ENCODE data around the gene RNF148. TPM values are rescaled to one million over a fixed set of nuclear protein-coding genes. Genes with fewer than 3 reads are reported as not detected.
"Not testable (repeated sequence)": the region's sequence is repeated elsewhere in the genome, so short reads cannot be mapped to it uniquely, and the experiment has no call there.

Gene RNF148
- total and polyA plus RNA-seq, 7 experiments from 2014 or later = not detected

GRCh38 chr7:122681186-122681585, 21.5 kb downstream of the RNF148 start:
- H3K4me1 ChIP-seq (ENCODE audit: control insufficient read depth in 2 of 2, insufficient read depth in 2 of 2, low read length in 2 of 2); H3K4me3 ChIP-seq (ENCODE audit: low read length); H3K27ac Mint-ChIP-seq; intact Hi-C loops (cut with micrococcal nuclease); ATAC-seq; H3K27me3 ChIP-seq (ENCODE audit: control insufficient read depth in 2 of 2, insufficient read depth in 2 of 2, low read length in 2 of 2); H3K4me1 Mint-ChIP-seq; H3K27me3 Mint-ChIP-seq; H3K4me3 Mint-ChIP-seq; H3K36me3 ChIP-seq (ENCODE audit: control insufficient read depth in 2 of 3, insufficient read depth in 3 of 3, low read length in 3 of 3); H3K36me3 Mint-ChIP-seq; H3K27ac ChIP-seq (ENCODE audit: low read depth, low read length); POLR2A ChIA-PET; CTCF ChIA-PET; H3K9me3 ChIP-seq (ENCODE audit: control insufficient read depth in 2 of 3, low read length in 3 of 3); DNase-seq: not testable (repeated sequence)
- H3K9me3 Mint-ChIP-seq = peaks cover 0 to 21% (median 9%) of the 10 kb centered on the region in 11 donors

GRCh38 chr7:122679813-122680212, 22.9 kb downstream of the RNF148 start:
- Mint-ChIP-seq H3K4me3 (no peak overlapping the region), H3K27me3 (no peaks in the 10 kb centered on the region), H3K4me1 (no peaks in the 10 kb centered on the region), H3K27ac (no peak overlapping the region), H3K9me3 (peaks cover 0 to 18% (median 9%) of the 10 kb centered on the region in 11 donors), H3K36me3 (no peaks in the 10 kb centered on the region)
- Histone ChIP-seq H3K4me3 (ENCODE audit: low read length) (no peak overlapping the region), H3K27ac (ENCODE audit: low read depth, low read length) (no peak overlapping the region), H3K9me3 (ENCODE audit: control insufficient read depth in 2 of 3, low read length in 3 of 3) (no peaks in the 10 kb centered on the region), H3K27me3 (ENCODE audit: control insufficient read depth in 2 of 2, insufficient read depth in 2 of 2, low read length in 2 of 2) (no peaks in the 10 kb centered on the region), H3K4me1 (ENCODE audit: control insufficient read depth in 2 of 2, insufficient read depth in 2 of 2, low read length in 2 of 2) (no peaks in the 10 kb centered on the region), H3K36me3 (ENCODE audit: control insufficient read depth in 2 of 3, insufficient read depth in 3 of 3, low read length in 3 of 3) (no peaks in the 10 kb centered on the region)
- DNase-seq (no peak), ATAC-seq (no peak)
- CTCF ChIA-PET = no interaction called here
- POLR2A ChIA-PET = no interaction called here
- intact Hi-C loops (cut with micrococcal nuclease) = no loop called here

- DNase-seq; H3K4me3 ChIP-seq (ENCODE audit: low read length); H3K9me3 ChIP-seq (ENCODE audit: control insufficient read depth in 2 of 3, low read length in 3 of 3); H3K27me3 Mint-ChIP-seq; H3K27ac Mint-ChIP-seq; H3K27ac ChIP-seq (ENCODE audit: low read depth, low read length); H3K4me3 Mint-ChIP-seq; H3K36me3 Mint-ChIP-seq; H3K4me1 ChIP-seq (ENCODE audit: control insufficient read depth in 2 of 2, insufficient read depth in 2 of 2, low read length in 2 of 2); H3K27me3 ChIP-seq (ENCODE audit: control insufficient read depth in 2 of 2, insufficient read depth in 2 of 2, low read length in 2 of 2); H3K4me1 Mint-ChIP-seq; intact Hi-C loops (cut with micrococcal nuclease); POLR2A ChIA-PET; ATAC-seq; H3K36me3 ChIP-seq (ENCODE audit: control insufficient read depth in 2 of 3, insufficient read depth in 3 of 3, low read length in 3 of 3); CTCF ChIA-PET: not testable (repeated sequence)
- H3K9me3 Mint-ChIP-seq = peaks cover 0 to 18% (median 10%) of the 10 kb centered on the region in 11 donors
These were observed 23.4 kb downstream of the RNF148 start for GRCh38 chr7:122679269-122679709.

GRCh38 chr7:122677149-122677548, 25.6 kb downstream of the RNF148 start:
- H3K27me3 Mint-ChIP-seq = no peaks in the 10 kb centered on the region
- intact Hi-C loops (cut with micrococcal nuclease) = no loop called here
- Histone ChIP-seq H3K27ac (ENCODE audit: low read depth, low read length) (no peak overlapping the region), H3K4me1 (ENCODE audit: control insufficient read depth in 2 of 2, insufficient read depth in 2 of 2, low read length in 2 of 2) (no peaks in the 10 kb centered on the region), H3K9me3 (ENCODE audit: control insufficient read depth in 2 of 3, low read length in 3 of 3) (no peaks in the 10 kb centered on the region), H3K27me3 (ENCODE audit: control insufficient read depth in 2 of 2, insufficient read depth in 2 of 2, low read length in 2 of 2) (no peaks in the 10 kb centered on the region), H3K4me3 (ENCODE audit: low read length) (no peak overlapping the region), H3K36me3 (ENCODE audit: control insufficient read depth in 2 of 3, insufficient read depth in 3 of 3, low read length in 3 of 3) (no peaks in the 10 kb centered on the region)
- H3K4me3 Mint-ChIP-seq = no peak overlapping the region
- no peak for ATAC-seq
- H3K9me3 Mint-ChIP-seq = peaks cover 2 to 18% (median 6%) of the 10 kb centered on the region in 11 donors
- no peaks in the 10 kb centered on the region for H3K36me3 Mint-ChIP-seq
- no peaks in the 10 kb centered on the region for H3K4me1 Mint-ChIP-seq
- POLR2A ChIA-PET = no interaction called here
- no peak overlapping the region for H3K27ac Mint-ChIP-seq
- CTCF ChIA-PET = interaction anchor here (1.0 kb wide), 1 partner anchor 9 kb away, joined by 3 read pairs; no protein-coding TSS in a partner anchor
- DNase-seq = no peak

- H3K27me3 ChIP-seq (ENCODE audit: control insufficient read depth in 2 of 2, insufficient read depth in 2 of 2, low read length in 2 of 2) = no peaks in the 10 kb centered on the region
- peaks cover 2 to 18% (median 6%) of the 10 kb centered on the region in 11 donors for H3K9me3 Mint-ChIP-seq
- ChIA-PET CTCF (interaction anchor here (1.0 kb wide), 1 partner anchor 9 kb away, joined by 3 read pairs; no protein-coding TSS in a partner anchor), POLR2A (no interaction called here)
- no peak overlapping the region for H3K4me3 ChIP-seq (ENCODE audit: low read length)
- no peaks in the 10 kb centered on the region for H3K36me3 ChIP-seq (ENCODE audit: control insufficient read depth in 2 of 3, insufficient read depth in 3 of 3, low read length in 3 of 3)
- no peak for ATAC-seq
- no peak overlapping the region for H3K27ac ChIP-seq (ENCODE audit: low read depth, low read length)
- no peaks in the 10 kb centered on the region for H3K4me1 ChIP-seq (ENCODE audit: control insufficient read depth in 2 of 2, insufficient read depth in 2 of 2, low read length in 2 of 2)
- H3K36me3 Mint-ChIP-seq = no peaks in the 10 kb centered on the region
- no peak overlapping the region for H3K27ac Mint-ChIP-seq
- DNase-seq = no peak
- H3K27me3 Mint-ChIP-seq = no peaks in the 10 kb centered on the region
- H3K9me3 ChIP-seq (ENCODE audit: control insufficient read depth in 2 of 3, low read length in 3 of 3) = no peaks in the 10 kb centered on the region
- no peaks in the 10 kb centered on the region for H3K4me1 Mint-ChIP-seq
- intact Hi-C loops (cut with micrococcal nuclease) = no loop called here
- H3K4me3 Mint-ChIP-seq = no peak overlapping the region
These were observed 26.3 kb downstream of the RNF148 start for GRCh38 chr7:122676466-122676865.

- ATAC-seq (no peak), DNase-seq (no peak)
- H3K27ac ChIP-seq (ENCODE audit: low read depth, low read length) = no peak overlapping the region
- no peaks in the 10 kb centered on the region for H3K9me3 ChIP-seq (ENCODE audit: control insufficient read depth in 2 of 3, low read length in 3 of 3)
- H3K4me1 Mint-ChIP-seq = no peaks in the 10 kb centered on the region
- H3K4me3 ChIP-seq (ENCODE audit: low read length) = no peak overlapping the region
- H3K27ac Mint-ChIP-seq = no peak overlapping the region
- no peaks in the 10 kb centered on the region for H3K4me1 ChIP-seq (ENCODE audit: control insufficient read depth in 2 of 2, insufficient read depth in 2 of 2, low read length in 2 of 2)
- H3K9me3 Mint-ChIP-seq = peaks cover 2 to 22% (median 9%) of the 10 kb centered on the region in 11 donors
- ChIA-PET CTCF (no interaction called here), POLR2A (no interaction called here)
- H3K4me3 Mint-ChIP-seq = no peak overlapping the region
- no peaks in the 10 kb centered on the region for H3K36me3 Mint-ChIP-seq
- no peaks in the 10 kb centered on the region for H3K36me3 ChIP-seq (ENCODE audit: control insufficient read depth in 2 of 3, insufficient read depth in 3 of 3, low read length in 3 of 3)
- intact Hi-C loops (cut with micrococcal nuclease) = no loop called here
- H3K27me3 ChIP-seq (ENCODE audit: control insufficient read depth in 2 of 2, insufficient read depth in 2 of 2, low read length in 2 of 2) = no peaks in the 10 kb centered on the region
- no peaks in the 10 kb centered on the region for H3K27me3 Mint-ChIP-seq
These were observed 27.1 kb downstream of the RNF148 start for GRCh38 chr7:122675621-122676020.

- DNase-seq = no peak
- H3K9me3 ChIP-seq (ENCODE audit: control insufficient read depth in 2 of 3, low read length in 3 of 3) = no peaks in the 10 kb centered on the region
- no peak overlapping the region for H3K4me3 ChIP-seq (ENCODE audit: low read length)
- H3K9me3 Mint-ChIP-seq = peaks cover 1 to 23% (median 9%) of the 10 kb centered on the region in 11 donors
- intact Hi-C loops (cut with micrococcal nuclease) = no loop called here
- no peak for ATAC-seq
- POLR2A ChIA-PET = no interaction called here
- no peaks in the 10 kb centered on the region for H3K27me3 Mint-ChIP-seq
- no peaks in the 10 kb centered on the region for H3K36me3 Mint-ChIP-seq
- no peak overlapping the region for H3K27ac Mint-ChIP-seq
- H3K4me3 Mint-ChIP-seq = no peak overlapping the region
- CTCF ChIA-PET = no interaction called here
- H3K36me3 ChIP-seq (ENCODE audit: control insufficient read depth in 2 of 3, insufficient read depth in 3 of 3, low read length in 3 of 3) = no peaks in the 10 kb centered on the region
- no peaks in the 10 kb centered on the region for H3K4me1 Mint-ChIP-seq
- no peaks in the 10 kb centered on the region for H3K27me3 ChIP-seq (ENCODE audit: control insufficient read depth in 2 of 2, insufficient read depth in 2 of 2, low read length in 2 of 2)
- H3K4me1 ChIP-seq (ENCODE audit: control insufficient read depth in 2 of 2, insufficient read depth in 2 of 2, low read length in 2 of 2) = no peaks in the 10 kb centered on the region
- no peak overlapping the region for H3K27ac ChIP-seq (ENCODE audit: low read depth, low read length)
These were observed 27.7 kb downstream of the RNF148 start for GRCh38 chr7:122675011-122675410.

All from naive thymus-derived CD4-positive, alpha-beta T cell (primary cell).